Measurements from ENCODE around the gene RBMS3. TPM values are rescaled to one million over a fixed set of nuclear protein-coding genes. Genes with fewer than 3 reads are reported as not detected.
A peak's percentile ranks its signal among the peaks of the same experiment; 100 is the strongest.

The RBMS3 gene
- total RNA-seq, 1 donor from 2014 or later: 33.0 TPM

- Histone ChIP-seq H3K9me3 (ENCODE audit: insufficient read depth, low read depth, low read length) (no peaks in the 10 kb centered on the region), H3K79me2 (ENCODE audit: insufficient read depth, low read length) (no peaks in the 10 kb centered on the region), H3K4me1 (ENCODE audit: insufficient read depth, low read length) (peaks cover 2% of the 10 kb centered on the region), H2AFZ (ENCODE audit: low read depth, low read length) (no peak overlapping the region), H3K27me3 (ENCODE audit: insufficient read depth, low read length) (no peaks in the 10 kb centered on the region), H3K36me3 (ENCODE audit: insufficient read depth, low read length) (no peaks in the 10 kb centered on the region), H3K4me2 (ENCODE audit: low read length) (no peak overlapping the region), H3K4me3 (ENCODE audit: insufficient read depth, low read depth, low read length) (no peak overlapping the region), H3K27ac (ENCODE audit: low read depth, low read length) (no peak overlapping the region), H3K9ac (ENCODE audit: low read length) (no peak overlapping the region), H4K20me1 (ENCODE audit: insufficient read depth, low read length) (no peaks in the 10 kb centered on the region)
- H3K4me1 Mint-ChIP-seq (ENCODE audit: low read depth, unreplicated experiment): peaks cover 6% of the 10 kb centered on the region
- TF ChIP-seq CTCF (IDR thresholded peaks at IDR 0.05; ENCODE audit: insufficient read depth, low read depth, low read length) (no peak), EZH2 (IDR thresholded peaks at IDR 0.05; ENCODE audit: insufficient read depth, low read length) (no peak)
- DNase-seq (ENCODE audit: low read depth) (no peak), FAIRE-seq (peak; percentile 41)
- H3K27me3 Mint-ChIP-seq (ENCODE audit: low read depth, unreplicated experiment): no peaks in the 10 kb centered on the region
- peaks cover 2% of the 10 kb centered on the region for H3K9me3 Mint-ChIP-seq (ENCODE audit: unreplicated experiment)
- H3K27ac Mint-ChIP-seq (ENCODE audit: unreplicated experiment): no peak overlapping the region
- no peaks in the 10 kb centered on the region for H3K36me3 Mint-ChIP-seq (ENCODE audit: low read depth, unreplicated experiment)
- no peak overlapping the region for H3K4me3 Mint-ChIP-seq (ENCODE audit: unreplicated experiment)
Measured at GRCh38 chr3:29932696-29933325, 651.9 kb downstream of the RBMS3 start.

GRCh38 chr3:29933802-29934490, 653.1 kb downstream of the RBMS3 start:
- no peaks in the 10 kb centered on the region for H3K27me3 Mint-ChIP-seq (ENCODE audit: low read depth, unreplicated experiment)
- Histone ChIP-seq H3K9ac (ENCODE audit: low read length) (no peak overlapping the region), H3K27me3 (ENCODE audit: insufficient read depth, low read length) (no peaks in the 10 kb centered on the region), H3K9me3 (ENCODE audit: insufficient read depth, low read depth, low read length) (no peaks in the 10 kb centered on the region), H3K27ac (ENCODE audit: low read depth, low read length) (no peak overlapping the region), H3K4me2 (ENCODE audit: low read length) (no peak overlapping the region), H3K4me3 (ENCODE audit: insufficient read depth, low read depth, low read length) (no peak overlapping the region), H4K20me1 (ENCODE audit: insufficient read depth, low read length) (no peaks in the 10 kb centered on the region), H2AFZ (ENCODE audit: low read depth, low read length) (no peak overlapping the region), H3K36me3 (ENCODE audit: insufficient read depth, low read length) (no peaks in the 10 kb centered on the region), H3K79me2 (ENCODE audit: insufficient read depth, low read length) (no peaks in the 10 kb centered on the region), H3K4me1 (ENCODE audit: insufficient read depth, low read length) (peaks cover 2% of the 10 kb centered on the region)
- FAIRE-seq (no peak), DNase-seq (ENCODE audit: low read depth) (no peak)
- H3K4me1 Mint-ChIP-seq (ENCODE audit: low read depth, unreplicated experiment): peaks cover 6% of the 10 kb centered on the region
- TF ChIP-seq EZH2 (IDR thresholded peaks at IDR 0.05; ENCODE audit: insufficient read depth, low read length) (no peak), CTCF (IDR thresholded peaks at IDR 0.05; ENCODE audit: insufficient read depth, low read depth, low read length) (no peak)
- no peaks in the 10 kb centered on the region for H3K36me3 Mint-ChIP-seq (ENCODE audit: low read depth, unreplicated experiment)
- H3K27ac Mint-ChIP-seq (ENCODE audit: unreplicated experiment): no peak overlapping the region
- peaks cover 2% of the 10 kb centered on the region for H3K9me3 Mint-ChIP-seq (ENCODE audit: unreplicated experiment)
- H3K4me3 Mint-ChIP-seq (ENCODE audit: unreplicated experiment): no peak overlapping the region

- FAIRE-seq: no peak
- no peaks in the 10 kb centered on the region for H3K27me3 ChIP-seq (ENCODE audit: insufficient read depth, low read length)
- no peaks in the 10 kb centered on the region for H3K79me2 ChIP-seq (ENCODE audit: insufficient read depth, low read length)
Measured at GRCh38 chr3:29934751-29935150, 653.9 kb downstream of the RBMS3 start.

More at GRCh38 chr3:29934751-29935150, 653.9 kb downstream of the RBMS3 start:
- DNase-seq (ENCODE audit: low read depth): no peak
- no peak overlapping the region for H3K4me3 Mint-ChIP-seq (ENCODE audit: unreplicated experiment)
- peaks cover 2% of the 10 kb centered on the region for H3K9me3 Mint-ChIP-seq (ENCODE audit: unreplicated experiment)
- Histone ChIP-seq H2AFZ (ENCODE audit: low read depth, low read length) (no peak overlapping the region), H3K4me2 (ENCODE audit: low read length) (no peak overlapping the region), H4K20me1 (ENCODE audit: insufficient read depth, low read length) (no peaks in the 10 kb centered on the region), H3K9ac (ENCODE audit: low read length) (no peak overlapping the region), H3K9me3 (ENCODE audit: insufficient read depth, low read depth, low read length) (no peaks in the 10 kb centered on the region), H3K27ac (ENCODE audit: low read depth, low read length) (no peak overlapping the region), H3K4me1 (ENCODE audit: insufficient read depth, low read length) (peaks cover 2% of the 10 kb centered on the region), H3K36me3 (ENCODE audit: insufficient read depth, low read length) (no peaks in the 10 kb centered on the region), H3K4me3 (ENCODE audit: insufficient read depth, low read depth, low read length) (no peak overlapping the region)
- no peaks in the 10 kb centered on the region for H3K27me3 Mint-ChIP-seq (ENCODE audit: low read depth, unreplicated experiment)
- H3K36me3 Mint-ChIP-seq (ENCODE audit: low read depth, unreplicated experiment): no peaks in the 10 kb centered on the region
- no peak for TF ChIP-seq EZH2 (IDR thresholded peaks at IDR 0.05; ENCODE audit: insufficient read depth, low read length)
- TF ChIP-seq CTCF (IDR thresholded peaks at IDR 0.05; ENCODE audit: insufficient read depth, low read depth, low read length): no peak
- peaks cover 6% of the 10 kb centered on the region for H3K4me1 Mint-ChIP-seq (ENCODE audit: low read depth, unreplicated experiment)
- no peak overlapping the region for H3K27ac Mint-ChIP-seq (ENCODE audit: unreplicated experiment)
